Right lobe of liver (tissue), 4 donors: ENCODE results near the gene TTC24.

Experiments used
- CTCF ChIP-seq, 4 donors: fragments of 200-600 bp in 3 of 4; fragments of 450-650 bp in 1 of 4; IDR thresholded peaks; one replicate each; pipeline versions ENCODE4 v1.5.1 to v1.8.0; 2016 to 2022; ENCODE audit warnings: antibody characterized with exemption in 4 of 4, mild to moderate bottlenecking in 2 of 4
- POLR2A ChIP-seq: fragments of 450-650 bp; IDR thresholded peaks from one replicate; pipeline ENCODE4 v1.6.1; 2017; ENCODE audit warnings: antibody characterized with exemption, mild to moderate bottlenecking
- donor health status: DM: no; HTN: no; CAD: no.
- donor health status: DM: no; HTN: no; CAD: no.
- donor health status: DM: no; HTN: yes; CAD: no.

GRCh38 chr1:156586323-156586722 is 6.8 kb downstream of the TTC24 start:
- TF ChIP-seq POLR2A = no peak
- no peak for TF ChIP-seq CTCF (IDR thresholded peaks at IDR 0.05)
